Measurements from ENCODE around the gene GTF2IRD1. TPM values are rescaled to one million over a fixed set of nuclear protein-coding genes. Genes with fewer than 3 reads are reported as not detected.

GTF2IRD1 gene
- total and polyA plus RNA-seq, 2 experiments from 2014 or later = 28.7 to 37.1 TPM

DNA sequence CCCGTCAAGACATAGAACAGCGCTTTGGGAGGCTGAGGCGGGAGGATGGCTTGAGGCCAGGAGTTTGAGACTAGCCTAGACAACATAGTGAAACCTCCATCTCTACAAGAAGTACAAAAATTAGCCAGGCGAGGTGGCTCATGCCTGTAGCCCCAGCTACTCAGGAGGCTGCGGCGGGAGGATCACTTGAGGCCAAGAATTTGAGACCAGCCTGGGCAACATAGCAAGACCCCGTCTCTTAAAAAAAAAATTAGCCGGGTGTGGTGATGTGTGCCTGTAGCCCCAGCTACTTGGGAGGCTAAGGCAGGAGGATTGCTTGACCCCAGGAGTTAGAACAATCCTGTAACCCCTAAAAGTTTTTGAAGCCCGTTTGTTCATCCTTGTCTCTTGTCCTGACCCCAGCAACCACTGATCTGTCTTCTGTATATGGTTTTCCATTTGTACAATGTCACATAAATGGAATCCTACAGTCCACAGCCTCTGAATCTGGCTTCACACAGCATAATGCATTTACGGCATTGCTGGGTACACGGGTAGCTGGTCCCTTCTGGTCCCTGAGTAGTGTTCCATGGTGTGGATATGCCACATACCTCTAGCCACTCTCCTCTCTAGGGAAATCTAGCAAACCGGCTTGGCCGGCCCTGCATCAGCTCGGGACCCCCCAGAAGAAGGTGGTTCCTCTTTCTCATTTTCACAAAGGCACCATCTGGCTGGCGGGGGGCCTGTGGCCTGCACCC lies 8.4 kb downstream of the GTF2IRD1 start:
- peaks cover 14% of the 10 kb centered on the region for H3K4me1 Mint-ChIP-seq
- Histone ChIP-seq H3K36me3 (ENCODE audit: insufficient read depth) (no peaks in the 10 kb centered on the region), H3K4me1 (ENCODE audit: insufficient read depth) (no peaks in the 10 kb centered on the region), H3K4me3 (no peak overlapping the region), H3K4me2 (no peak overlapping the region), H4K20me1 (replicated peaks; ENCODE audit: insufficient read depth) (peaks cover 15% of the 10 kb centered on the region), H3K79me2 (replicated peaks; ENCODE audit: insufficient read depth) (peaks cover 92% of the 10 kb centered on the region), H3F3A (replicated peaks; ENCODE audit: low read depth) (no peaks in the 10 kb centered on the region), H3K27me3 (ENCODE audit: insufficient read depth) (no peaks in the 10 kb centered on the region), H3K9me2 (ENCODE audit: insufficient read depth) (no peaks in the 10 kb centered on the region), H2AFZ (no peak overlapping the region), H3K27ac (ENCODE audit: low read depth) (no peak overlapping the region)
- no peak overlapping the region for H3K4me3 Mint-ChIP-seq
- H3K27me3 Mint-ChIP-seq (ENCODE audit: insufficient read depth, low read depth, poor library complexity) = peaks cover 6% of the 10 kb centered on the region
- H3K36me3 Mint-ChIP-seq (ENCODE audit: low read depth) = no peaks in the 10 kb centered on the region; the same call in 2 of the 3 replicates
- no peaks in the 10 kb centered on the region for H3K9me3 Mint-ChIP-seq
- TF ChIP-seq, protein P1, sequence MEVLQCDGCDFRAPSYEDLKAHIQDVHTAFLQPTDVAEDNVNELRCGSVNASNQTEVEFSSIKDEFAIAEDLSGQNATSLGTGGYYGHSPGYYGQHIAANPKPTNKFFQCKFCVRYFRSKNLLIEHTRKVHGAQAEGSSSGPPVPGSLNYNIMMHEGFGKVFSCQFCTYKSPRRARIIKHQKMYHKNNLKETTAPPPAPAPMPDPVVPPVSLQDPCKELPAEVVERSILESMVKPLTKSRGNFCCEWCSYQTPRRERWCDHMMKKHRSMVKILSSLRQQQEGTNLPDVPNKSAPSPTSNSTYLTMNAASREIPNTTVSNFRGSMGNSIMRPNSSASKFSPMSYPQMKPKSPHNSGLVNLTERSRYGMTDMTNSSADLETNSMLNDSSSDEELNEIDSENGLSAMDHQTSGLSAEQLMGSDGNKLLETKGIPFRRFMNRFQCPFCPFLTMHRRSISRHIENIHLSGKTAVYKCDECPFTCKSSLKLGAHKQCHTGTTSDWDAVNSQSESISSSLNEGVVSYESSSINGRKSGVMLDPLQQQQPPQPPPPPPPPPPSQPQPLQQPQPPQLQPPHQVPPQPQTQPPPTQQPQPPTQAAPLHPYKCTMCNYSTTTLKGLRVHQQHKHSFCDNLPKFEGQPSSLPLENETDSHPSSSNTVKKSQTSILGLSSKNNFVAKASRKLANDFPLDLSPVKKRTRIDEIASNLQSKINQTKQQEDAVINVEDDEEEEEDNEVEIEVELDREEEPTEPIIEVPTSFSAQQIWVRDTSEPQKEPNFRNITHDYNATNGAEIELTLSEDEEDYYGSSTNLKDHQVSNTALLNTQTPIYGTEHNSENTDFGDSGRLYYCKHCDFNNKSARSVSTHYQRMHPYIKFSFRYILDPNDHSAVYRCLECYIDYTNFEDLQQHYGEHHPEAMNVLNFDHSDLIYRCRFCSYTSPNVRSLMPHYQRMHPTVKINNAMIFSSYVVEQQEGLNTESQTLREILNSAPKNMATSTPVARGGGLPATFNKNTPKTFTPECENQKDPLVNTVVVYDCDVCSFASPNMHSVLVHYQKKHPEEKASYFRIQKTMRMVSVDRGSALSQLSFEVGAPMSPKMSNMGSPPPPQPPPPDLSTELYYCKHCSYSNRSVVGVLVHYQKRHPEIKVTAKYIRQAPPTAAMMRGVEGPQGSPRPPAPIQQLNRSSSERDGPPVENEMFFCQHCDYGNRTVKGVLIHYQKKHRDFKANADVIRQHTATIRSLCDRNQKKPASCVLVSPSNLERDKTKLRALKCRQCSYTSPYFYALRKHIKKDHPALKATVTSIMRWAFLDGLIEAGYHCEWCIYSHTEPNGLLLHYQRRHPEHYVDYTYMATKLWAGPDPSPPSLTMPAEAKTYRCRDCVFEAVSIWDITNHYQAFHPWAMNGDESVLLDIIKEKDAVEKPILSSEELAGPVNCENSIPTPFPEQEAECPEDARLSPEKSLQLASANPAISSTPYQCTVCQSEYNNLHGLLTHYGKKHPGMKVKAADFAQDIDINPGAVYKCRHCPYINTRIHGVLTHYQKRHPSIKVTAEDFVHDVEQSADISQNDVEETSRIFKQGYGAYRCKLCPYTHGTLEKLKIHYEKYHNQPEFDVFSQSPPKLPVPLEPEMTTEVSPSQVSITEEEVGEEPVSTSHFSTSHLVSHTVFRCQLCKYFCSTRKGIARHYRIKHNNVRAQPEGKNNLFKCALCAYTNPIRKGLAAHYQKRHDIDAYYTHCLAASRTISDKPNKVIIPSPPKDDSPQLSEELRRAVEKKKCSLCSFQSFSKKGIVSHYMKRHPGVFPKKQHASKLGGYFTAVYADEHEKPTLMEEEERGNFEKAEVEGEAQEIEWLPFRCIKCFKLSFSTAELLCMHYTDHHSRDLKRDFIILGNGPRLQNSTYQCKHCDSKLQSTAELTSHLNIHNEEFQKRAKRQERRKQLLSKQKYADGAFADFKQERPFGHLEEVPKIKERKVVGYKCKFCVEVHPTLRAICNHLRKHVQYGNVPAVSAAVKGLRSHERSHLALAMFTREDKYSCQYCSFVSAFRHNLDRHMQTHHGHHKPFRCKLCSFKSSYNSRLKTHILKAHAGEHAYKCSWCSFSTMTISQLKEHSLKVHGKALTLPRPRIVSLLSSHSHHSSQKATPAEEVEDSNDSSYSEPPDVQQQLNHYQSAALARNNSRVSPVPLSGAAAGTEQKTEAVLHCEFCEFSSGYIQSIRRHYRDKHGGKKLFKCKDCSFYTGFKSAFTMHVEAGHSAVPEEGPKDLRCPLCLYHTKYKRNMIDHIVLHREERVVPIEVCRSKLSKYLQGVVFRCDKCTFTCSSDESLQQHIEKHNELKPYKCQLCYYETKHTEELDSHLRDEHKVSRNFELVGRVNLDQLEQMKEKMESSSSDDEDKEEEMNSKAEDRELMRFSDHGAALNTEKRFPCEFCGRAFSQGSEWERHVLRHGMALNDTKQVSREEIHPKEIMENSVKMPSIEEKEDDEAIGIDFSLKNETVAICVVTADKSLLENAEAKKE (CRISPR knock-in tag; IDR thresholded peaks at IDR 0.05) = no peak
- TF ChIP-seq EZH2 (IDR thresholded peaks at IDR 0.05; ENCODE audit: low read depth, unreplicated experiment) = no peak
- no peak for TF ChIP-seq JUNB (IDR thresholded peaks at IDR 0.05; ENCODE audit: unreplicated experiment)
- no peak for TF ChIP-seq POLR2AphosphoS5 (IDR thresholded peaks at IDR 0.05; ENCODE audit: low read depth)
- no peak for TF ChIP-seq ZNF114 (CRISPR knock-in tag; IDR thresholded peaks at IDR 0.05)
- TF ChIP-seq, protein P2, sequence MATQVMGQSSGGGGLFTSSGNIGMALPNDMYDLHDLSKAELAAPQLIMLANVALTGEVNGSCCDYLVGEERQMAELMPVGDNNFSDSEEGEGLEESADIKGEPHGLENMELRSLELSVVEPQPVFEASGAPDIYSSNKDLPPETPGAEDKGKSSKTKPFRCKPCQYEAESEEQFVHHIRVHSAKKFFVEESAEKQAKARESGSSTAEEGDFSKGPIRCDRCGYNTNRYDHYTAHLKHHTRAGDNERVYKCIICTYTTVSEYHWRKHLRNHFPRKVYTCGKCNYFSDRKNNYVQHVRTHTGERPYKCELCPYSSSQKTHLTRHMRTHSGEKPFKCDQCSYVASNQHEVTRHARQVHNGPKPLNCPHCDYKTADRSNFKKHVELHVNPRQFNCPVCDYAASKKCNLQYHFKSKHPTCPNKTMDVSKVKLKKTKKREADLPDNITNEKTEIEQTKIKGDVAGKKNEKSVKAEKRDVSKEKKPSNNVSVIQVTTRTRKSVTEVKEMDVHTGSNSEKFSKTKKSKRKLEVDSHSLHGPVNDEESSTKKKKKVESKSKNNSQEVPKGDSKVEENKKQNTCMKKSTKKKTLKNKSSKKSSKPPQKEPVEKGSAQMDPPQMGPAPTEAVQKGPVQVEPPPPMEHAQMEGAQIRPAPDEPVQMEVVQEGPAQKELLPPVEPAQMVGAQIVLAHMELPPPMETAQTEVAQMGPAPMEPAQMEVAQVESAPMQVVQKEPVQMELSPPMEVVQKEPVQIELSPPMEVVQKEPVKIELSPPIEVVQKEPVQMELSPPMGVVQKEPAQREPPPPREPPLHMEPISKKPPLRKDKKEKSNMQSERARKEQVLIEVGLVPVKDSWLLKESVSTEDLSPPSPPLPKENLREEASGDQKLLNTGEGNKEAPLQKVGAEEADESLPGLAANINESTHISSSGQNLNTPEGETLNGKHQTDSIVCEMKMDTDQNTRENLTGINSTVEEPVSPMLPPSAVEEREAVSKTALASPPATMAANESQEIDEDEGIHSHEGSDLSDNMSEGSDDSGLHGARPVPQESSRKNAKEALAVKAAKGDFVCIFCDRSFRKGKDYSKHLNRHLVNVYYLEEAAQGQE (IDR thresholded peaks at IDR 0.05; ENCODE audit: unreplicated experiment) = no peak
- TF ChIP-seq CREB1 (CRISPR knock-in tag; IDR thresholded peaks at IDR 0.05; ENCODE audit: low read depth) = no peak
- no peak for TF ChIP-seq ZNF331 (CRISPR knock-in tag; IDR thresholded peaks at IDR 0.05; ENCODE audit: low read depth)
- TF ChIP-seq, protein P3, sequence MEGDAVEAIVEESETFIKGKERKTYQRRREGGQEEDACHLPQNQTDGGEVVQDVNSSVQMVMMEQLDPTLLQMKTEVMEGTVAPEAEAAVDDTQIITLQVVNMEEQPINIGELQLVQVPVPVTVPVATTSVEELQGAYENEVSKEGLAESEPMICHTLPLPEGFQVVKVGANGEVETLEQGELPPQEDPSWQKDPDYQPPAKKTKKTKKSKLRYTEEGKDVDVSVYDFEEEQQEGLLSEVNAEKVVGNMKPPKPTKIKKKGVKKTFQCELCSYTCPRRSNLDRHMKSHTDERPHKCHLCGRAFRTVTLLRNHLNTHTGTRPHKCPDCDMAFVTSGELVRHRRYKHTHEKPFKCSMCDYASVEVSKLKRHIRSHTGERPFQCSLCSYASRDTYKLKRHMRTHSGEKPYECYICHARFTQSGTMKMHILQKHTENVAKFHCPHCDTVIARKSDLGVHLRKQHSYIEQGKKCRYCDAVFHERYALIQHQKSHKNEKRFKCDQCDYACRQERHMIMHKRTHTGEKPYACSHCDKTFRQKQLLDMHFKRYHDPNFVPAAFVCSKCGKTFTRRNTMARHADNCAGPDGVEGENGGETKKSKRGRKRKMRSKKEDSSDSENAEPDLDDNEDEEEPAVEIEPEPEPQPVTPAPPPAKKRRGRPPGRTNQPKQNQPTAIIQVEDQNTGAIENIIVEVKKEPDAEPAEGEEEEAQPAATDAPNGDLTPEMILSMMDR (conservative IDR thresholded peaks at IDR 0.05; ENCODE audit: low read depth in 2 of 2) = no peak
- no peak for TF ChIP-seq NANOG (IDR thresholded peaks at IDR 0.05; ENCODE audit: borderline replicate concordance)
- TF ChIP-seq EZH2phosphoT487 (IDR thresholded peaks at IDR 0.05; ENCODE audit: unreplicated experiment) = no peak
- TF ChIP-seq, protein P4, sequence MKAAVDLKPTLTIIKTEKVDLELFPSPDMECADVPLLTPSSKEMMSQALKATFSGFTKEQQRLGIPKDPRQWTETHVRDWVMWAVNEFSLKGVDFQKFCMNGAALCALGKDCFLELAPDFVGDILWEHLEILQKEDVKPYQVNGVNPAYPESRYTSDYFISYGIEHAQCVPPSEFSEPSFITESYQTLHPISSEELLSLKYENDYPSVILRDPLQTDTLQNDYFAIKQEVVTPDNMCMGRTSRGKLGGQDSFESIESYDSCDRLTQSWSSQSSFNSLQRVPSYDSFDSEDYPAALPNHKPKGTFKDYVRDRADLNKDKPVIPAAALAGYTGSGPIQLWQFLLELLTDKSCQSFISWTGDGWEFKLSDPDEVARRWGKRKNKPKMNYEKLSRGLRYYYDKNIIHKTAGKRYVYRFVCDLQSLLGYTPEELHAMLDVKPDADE (IDR thresholded peaks at IDR 0.05) = no peak
- no peak for TF ChIP-seq STAT1 (IDR thresholded peaks at IDR 0.05; ENCODE audit: unreplicated experiment)
- ATAC-seq = peak; percentile 13; the same call in 1 of the 3 replicates
- H3K27ac Mint-ChIP-seq = peak overlapping the region; percentile 44; the same call in 1 of the 2 replicates
- DNase-seq (ENCODE audit: low spot score) = no peak
